Measurements from ENCODE around the gene PTDSS2.

Gene PTDSS2

GRCh38 chr11:469684-470560 lies 19.8 kb downstream of the PTDSS2 start:
- Histone ChIP-seq H3K27me3 (ENCODE audit: insufficient read depth, low read length, poor library complexity, severe bottlenecking) (no peaks in the 10 kb centered on the region), H3K4me2 (ENCODE audit: low read depth, low read length, poor library complexity, severe bottlenecking) (no peak overlapping the region), H3K9me2 (replicated peaks; ENCODE audit: low read depth, low read length) (no peaks in the 10 kb centered on the region), H3K4me3 (ENCODE audit: low read length, poor library complexity, severe bottlenecking) (no peak overlapping the region), H4K20me1 (ENCODE audit: insufficient read depth, low read length, poor library complexity, severe bottlenecking) (no peaks in the 10 kb centered on the region), H3F3A (ENCODE audit: low read depth) (no peaks in the 10 kb centered on the region), H2AFZ (ENCODE audit: low read length) (no peak overlapping the region), H3K9me3 (ENCODE audit: insufficient read depth, low read depth, low read length) (no peaks in the 10 kb centered on the region), H3K4me1 (ENCODE audit: insufficient read depth, low read length, poor library complexity, severe bottlenecking) (peaks cover 2% of the 10 kb centered on the region), H3K36me3 (ENCODE audit: insufficient read depth, low read length) (no peaks in the 10 kb centered on the region), H3K79me2 (ENCODE audit: insufficient read depth, low read length) (no peaks in the 10 kb centered on the region), H3K9ac (ENCODE audit: low read depth, low read length, poor library complexity, severe bottlenecking) (no peak overlapping the region)
- TF ChIP-seq, protein P1, sequence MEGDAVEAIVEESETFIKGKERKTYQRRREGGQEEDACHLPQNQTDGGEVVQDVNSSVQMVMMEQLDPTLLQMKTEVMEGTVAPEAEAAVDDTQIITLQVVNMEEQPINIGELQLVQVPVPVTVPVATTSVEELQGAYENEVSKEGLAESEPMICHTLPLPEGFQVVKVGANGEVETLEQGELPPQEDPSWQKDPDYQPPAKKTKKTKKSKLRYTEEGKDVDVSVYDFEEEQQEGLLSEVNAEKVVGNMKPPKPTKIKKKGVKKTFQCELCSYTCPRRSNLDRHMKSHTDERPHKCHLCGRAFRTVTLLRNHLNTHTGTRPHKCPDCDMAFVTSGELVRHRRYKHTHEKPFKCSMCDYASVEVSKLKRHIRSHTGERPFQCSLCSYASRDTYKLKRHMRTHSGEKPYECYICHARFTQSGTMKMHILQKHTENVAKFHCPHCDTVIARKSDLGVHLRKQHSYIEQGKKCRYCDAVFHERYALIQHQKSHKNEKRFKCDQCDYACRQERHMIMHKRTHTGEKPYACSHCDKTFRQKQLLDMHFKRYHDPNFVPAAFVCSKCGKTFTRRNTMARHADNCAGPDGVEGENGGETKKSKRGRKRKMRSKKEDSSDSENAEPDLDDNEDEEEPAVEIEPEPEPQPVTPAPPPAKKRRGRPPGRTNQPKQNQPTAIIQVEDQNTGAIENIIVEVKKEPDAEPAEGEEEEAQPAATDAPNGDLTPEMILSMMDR (conservative IDR thresholded peaks at IDR 0.05; ENCODE audit: low read length), result no peak
- TF ChIP-seq EZH2phosphoT487 (IDR thresholded peaks at IDR 0.05; ENCODE audit: borderline replicate concordance), result no peak

GRCh38 chr11:471468-472145 lies 21.5 kb downstream of the PTDSS2 start:
- H3K9ac ChIP-seq (ENCODE audit: low read depth, low read length, poor library complexity, severe bottlenecking), result no peak overlapping the region
- H3K27me3 ChIP-seq (ENCODE audit: insufficient read depth, low read length, poor library complexity, severe bottlenecking), result no peaks in the 10 kb centered on the region
- peaks cover 4% of the 10 kb centered on the region for H4K20me1 ChIP-seq (ENCODE audit: insufficient read depth, low read length, poor library complexity, severe bottlenecking)
- no peaks in the 10 kb centered on the region for H3K36me3 ChIP-seq (ENCODE audit: insufficient read depth, low read length)
- H3K4me3 ChIP-seq (ENCODE audit: low read length, poor library complexity, severe bottlenecking), result no peak overlapping the region
- no peaks in the 10 kb centered on the region for H3K79me2 ChIP-seq (ENCODE audit: insufficient read depth, low read length)
- no peak overlapping the region for H2AFZ ChIP-seq (ENCODE audit: low read length)
- TF ChIP-seq EZH2phosphoT487 (IDR thresholded peaks at IDR 0.05; ENCODE audit: borderline replicate concordance), result no peak
- TF ChIP-seq, protein P1 (conservative IDR thresholded peaks at IDR 0.05; ENCODE audit: low read length), result no peak
- no peaks in the 10 kb centered on the region for H3K9me3 ChIP-seq (ENCODE audit: insufficient read depth, low read depth, low read length)
- H3K9me2 ChIP-seq (replicated peaks; ENCODE audit: low read depth, low read length), result no peaks in the 10 kb centered on the region
- H3K4me1 ChIP-seq (ENCODE audit: insufficient read depth, low read length, poor library complexity, severe bottlenecking), result peaks cover 2% of the 10 kb centered on the region
- H3K4me2 ChIP-seq (ENCODE audit: low read depth, low read length, poor library complexity, severe bottlenecking), result no peak overlapping the region
- no peaks in the 10 kb centered on the region for H3F3A ChIP-seq (ENCODE audit: low read depth)

GRCh38 chr11:472272-472671 lies 22.2 kb downstream of the PTDSS2 start:
- Histone ChIP-seq H3K27me3 (ENCODE audit: insufficient read depth, low read length, poor library complexity, severe bottlenecking) (no peaks in the 10 kb centered on the region), H3K9me3 (ENCODE audit: insufficient read depth, low read depth, low read length) (no peaks in the 10 kb centered on the region), H3K4me3 (ENCODE audit: low read length, poor library complexity, severe bottlenecking) (no peak overlapping the region), H3F3A (ENCODE audit: low read depth) (no peaks in the 10 kb centered on the region), H3K4me1 (ENCODE audit: insufficient read depth, low read length, poor library complexity, severe bottlenecking) (peaks cover 2% of the 10 kb centered on the region), H3K79me2 (ENCODE audit: insufficient read depth, low read length) (no peaks in the 10 kb centered on the region), H3K9ac (ENCODE audit: low read depth, low read length, poor library complexity, severe bottlenecking) (no peak overlapping the region), H3K9me2 (replicated peaks; ENCODE audit: low read depth, low read length) (no peaks in the 10 kb centered on the region), H4K20me1 (ENCODE audit: insufficient read depth, low read length, poor library complexity, severe bottlenecking) (peaks cover 4% of the 10 kb centered on the region), H2AFZ (ENCODE audit: low read length) (no peak overlapping the region), H3K4me2 (ENCODE audit: low read depth, low read length, poor library complexity, severe bottlenecking) (no peak overlapping the region), H3K36me3 (ENCODE audit: insufficient read depth, low read length) (no peaks in the 10 kb centered on the region)
- TF ChIP-seq, protein P1 (conservative IDR thresholded peaks at IDR 0.05; ENCODE audit: low read length), result no peak
- TF ChIP-seq EZH2phosphoT487 (IDR thresholded peaks at IDR 0.05; ENCODE audit: borderline replicate concordance), result no peak
